Skeletal muscle cell (primary cell): ENCODE results near the gene ADARB2.

Experiments used
- DNase-seq: peaks from one replicate; pipeline ENCODE4 v3.0.0-alpha.2; 2010; ENCODE audit warnings: low read depth
- H3K4me3 ChIP-seq: 2 replicates; pipeline ENCODE4 v1.5.1; 2011; ENCODE audit warnings: low read depth, mild to moderate bottlenecking, control low read depth, low read length, moderate library complexity

ADARB2 gene

DNA sequence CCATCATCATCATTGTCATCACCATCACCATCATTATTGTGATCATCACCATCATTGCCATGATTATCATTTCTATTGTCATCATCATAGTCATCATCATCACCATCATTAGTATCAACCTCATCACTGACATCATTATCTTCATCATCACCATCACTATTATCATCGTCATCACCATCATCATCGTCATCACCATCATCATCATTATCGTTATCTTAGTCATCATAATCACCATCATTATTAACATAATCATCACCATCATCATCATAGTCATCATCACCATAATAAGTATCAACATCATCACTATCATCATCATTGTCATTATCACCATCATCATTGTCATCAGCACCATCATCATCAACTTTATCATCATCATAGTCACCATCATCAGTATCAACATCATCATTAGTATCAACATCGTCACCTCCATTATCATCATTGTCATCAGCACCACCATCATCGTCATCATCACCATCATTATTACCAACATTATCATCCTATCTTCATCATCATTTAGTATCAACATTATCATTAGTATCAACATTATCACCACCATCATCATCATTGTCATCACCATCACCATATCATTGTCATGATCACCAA is 241.3 kb downstream of the ADARB2 start:
- no peak overlapping the region for H3K4me3 ChIP-seq
- no peak for DNase-seq

DNA sequence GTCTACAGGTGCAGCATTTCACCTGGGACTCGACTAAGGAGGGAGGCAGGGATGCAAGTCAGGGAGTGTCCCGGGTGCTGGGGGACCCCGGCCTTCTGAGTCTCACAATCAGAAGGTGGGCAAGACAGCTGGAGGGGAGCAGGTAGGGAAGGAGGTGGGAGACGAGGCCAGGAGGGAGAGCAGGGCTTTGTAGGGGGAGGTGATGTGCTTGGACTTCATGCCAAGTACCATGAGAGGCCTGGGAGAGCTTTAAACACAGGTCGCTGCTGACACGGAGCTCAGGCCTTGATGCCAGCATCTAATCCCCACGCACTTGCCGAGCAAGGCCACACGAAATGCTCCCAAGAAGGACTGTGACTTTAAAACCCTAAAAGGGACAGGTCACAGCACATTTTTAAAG is 244.7 kb downstream of the ADARB2 start:
- no peak for DNase-seq
- H3K4me3 ChIP-seq: no peak overlapping the region

DNA sequence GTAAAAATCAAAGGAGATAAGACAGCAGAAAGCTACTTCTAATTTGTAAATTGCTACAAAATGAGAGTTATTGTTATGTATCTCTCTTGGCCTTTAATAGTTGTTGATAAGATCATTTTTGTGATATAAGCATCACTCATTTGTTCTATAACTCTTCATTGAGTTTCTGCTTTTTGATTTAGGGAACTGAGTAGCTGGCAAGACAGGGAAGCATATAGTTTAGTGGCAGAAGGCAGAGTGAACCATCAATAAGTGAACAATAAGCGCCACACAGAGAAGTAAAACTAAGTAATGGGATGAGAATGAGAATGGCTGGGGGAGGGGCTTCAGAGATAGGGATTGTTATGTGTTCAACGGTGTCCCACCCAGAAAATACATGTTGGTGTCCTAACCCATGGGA is 245.4 kb downstream of the ADARB2 start:
- no peak for DNase-seq
- H3K4me3 ChIP-seq: no peak overlapping the region

DNA sequence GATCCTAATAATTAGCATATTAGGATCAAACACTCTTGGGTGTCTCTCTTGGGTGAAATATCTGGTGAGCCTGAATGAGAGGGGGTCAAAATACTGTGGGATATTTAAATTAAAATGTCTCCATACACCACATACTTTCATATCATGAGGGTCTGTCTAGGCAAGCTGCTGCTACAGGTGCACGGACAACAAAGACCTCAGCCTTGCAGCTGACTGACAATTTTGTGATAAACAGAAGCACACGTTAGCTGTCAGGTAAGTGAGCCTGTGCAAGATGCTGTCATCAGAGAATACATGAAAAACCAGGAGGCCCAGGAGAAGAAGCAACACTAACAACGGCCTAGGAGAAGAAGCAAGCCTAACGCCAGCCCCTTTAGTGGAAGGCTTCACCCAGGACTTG is 247.5 kb downstream of the ADARB2 start:
- H3K4me3 ChIP-seq: no peak overlapping the region
- DNase-seq: no peak

DNA sequence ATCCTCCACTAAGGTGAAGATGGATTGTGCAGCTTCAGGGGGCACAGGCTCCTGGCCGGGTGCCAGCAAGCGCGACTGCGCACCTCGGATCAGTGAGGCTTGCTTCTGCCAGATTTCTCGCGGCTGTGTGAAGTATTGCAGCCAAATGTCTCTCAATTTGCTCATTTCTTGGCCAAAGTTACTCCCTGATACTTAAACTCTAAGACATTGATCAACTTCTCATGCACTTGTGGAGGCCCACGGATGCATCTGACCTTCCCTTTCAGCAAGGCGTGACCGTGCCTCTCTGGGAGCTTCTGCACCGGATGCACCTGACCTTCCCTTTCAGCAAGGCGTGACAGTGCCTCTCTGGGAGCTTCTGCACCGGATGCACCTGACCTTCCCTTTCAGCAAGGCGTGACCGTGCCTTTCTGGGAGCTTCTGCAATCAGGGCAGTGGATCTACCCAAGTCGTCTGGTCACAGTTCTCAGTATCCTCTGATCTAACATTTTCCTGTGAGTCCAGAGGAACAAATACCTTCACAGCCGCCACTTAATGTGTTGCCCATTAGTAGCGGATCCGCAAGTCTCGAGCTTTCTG is 248.3 kb downstream of the ADARB2 start:
- no peak for DNase-seq
- no peak overlapping the region for H3K4me3 ChIP-seq

DNA sequence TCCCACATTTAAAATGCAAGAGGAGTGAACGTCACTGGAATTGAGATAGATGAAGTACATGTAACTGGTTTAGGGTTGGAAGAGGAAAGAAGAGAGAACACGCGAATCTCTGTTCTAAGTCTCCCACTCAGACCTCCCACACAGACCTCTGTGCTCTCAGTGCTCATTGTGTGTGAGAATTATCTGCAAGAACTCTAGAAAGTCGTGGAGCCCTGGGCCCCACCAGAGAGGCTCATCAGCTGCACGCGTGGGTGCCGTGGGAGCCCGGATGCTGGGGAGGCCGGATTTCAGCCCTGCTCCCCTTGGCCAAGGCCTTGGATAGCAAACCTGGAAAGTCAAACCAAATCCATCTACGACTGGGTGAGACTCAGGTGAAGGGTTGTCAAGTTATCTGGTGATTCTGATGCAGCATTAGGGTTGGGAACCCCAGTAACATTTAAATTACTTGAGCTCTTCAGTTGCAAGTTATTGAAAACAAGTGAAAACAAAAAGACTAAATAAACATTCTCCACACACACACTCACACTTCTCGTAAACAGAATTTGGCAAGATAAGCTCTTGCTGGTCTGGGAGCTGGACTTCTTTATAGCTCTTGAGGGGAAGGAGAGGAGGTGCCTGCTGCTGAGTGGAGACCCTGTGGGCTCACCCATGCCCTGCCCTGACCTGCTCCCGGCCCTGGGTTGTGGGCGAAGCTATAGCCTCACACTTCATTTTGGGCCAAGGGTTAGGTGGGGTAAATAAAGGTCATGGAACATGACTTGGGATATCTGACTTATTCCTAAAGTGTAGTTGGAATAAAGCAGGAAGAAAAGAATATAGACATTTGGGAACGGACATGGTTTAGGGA is 250.3 kb downstream of the ADARB2 start:
- H3K4me3 ChIP-seq: no peak overlapping the region
- no peak for DNase-seq

DNA sequence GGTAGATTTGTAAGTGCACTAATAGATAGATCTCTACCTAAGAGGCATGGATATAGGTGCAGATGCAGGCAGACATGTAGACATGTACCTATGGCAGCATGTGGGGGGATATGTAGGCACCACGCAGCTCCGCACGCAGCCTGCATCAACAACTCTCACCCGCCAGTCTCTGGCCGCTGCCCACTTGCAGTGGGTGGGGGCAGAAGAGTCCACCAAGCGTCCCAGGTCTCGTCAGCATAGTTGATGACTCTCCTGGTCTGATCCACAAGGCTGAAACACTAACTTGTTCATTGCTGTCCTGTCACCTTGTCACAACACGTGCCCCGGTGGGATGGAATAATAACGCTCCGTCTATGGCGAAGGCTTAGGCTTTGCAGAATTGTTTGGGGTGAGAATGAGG is 252.0 kb downstream of the ADARB2 start:
- DNase-seq: no peak
- H3K4me3 ChIP-seq: no peak overlapping the region

DNA sequence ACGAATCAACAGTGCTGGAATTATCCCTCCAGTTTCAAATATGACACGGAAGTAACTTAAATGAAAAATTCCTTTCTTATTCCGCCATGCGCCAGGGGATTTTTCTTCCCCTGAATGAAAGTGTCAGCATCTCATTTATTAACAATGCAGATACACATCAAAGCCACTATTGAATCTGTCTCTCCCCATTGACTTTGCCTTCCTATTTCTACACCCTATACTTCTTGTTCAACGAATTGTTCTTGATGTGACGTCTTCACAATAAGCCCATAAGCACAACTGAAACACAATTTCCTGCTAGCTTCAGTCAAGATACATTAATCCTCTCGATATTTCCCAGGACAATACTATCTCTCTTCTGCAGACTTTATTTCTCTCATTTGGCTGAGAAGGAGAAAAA is 253.5 kb downstream of the ADARB2 start:
- H3K4me3 ChIP-seq: no peak overlapping the region
- DNase-seq: no peak

DNA sequence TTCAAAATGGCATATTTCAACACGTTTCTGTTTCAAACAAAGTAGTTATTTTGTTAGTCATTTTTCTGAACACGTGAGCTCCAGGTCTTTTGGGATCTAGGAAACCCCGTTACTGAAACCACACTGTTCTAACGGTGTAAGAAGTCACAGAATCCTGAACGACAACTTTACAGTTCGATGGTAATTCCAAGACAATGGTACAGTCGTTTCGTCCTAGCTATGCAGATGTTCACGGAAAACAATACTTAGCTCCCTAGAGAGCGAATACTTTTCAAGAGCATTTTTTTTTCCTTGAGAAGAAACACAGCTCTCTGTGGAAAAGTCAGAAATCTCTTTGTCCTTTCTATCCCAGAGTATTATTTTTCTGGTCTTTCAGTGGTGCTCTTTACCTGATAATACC is 254.1 kb downstream of the ADARB2 start:
- H3K4me3 ChIP-seq: no peak overlapping the region
- no peak for DNase-seq

DNA sequence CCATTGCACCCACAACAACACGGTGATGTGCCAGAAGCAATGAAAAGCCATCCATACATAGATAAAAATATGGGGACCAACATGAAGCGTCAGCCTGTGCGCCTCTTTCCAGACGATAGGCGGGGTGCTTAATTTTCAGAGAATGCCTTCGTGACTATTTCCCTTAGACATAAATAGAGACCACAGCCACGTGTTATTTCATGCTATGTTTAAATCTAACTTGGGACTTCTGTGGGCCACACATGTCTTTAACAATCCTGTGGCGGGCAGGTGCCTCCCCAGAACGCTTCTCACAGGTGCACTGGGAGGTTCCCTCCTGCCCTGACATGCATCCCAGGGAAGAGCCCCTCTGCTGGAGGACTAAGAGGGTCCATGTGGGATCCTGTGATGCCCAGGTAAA is 259.7 kb downstream of the ADARB2 start:
- H3K4me3 ChIP-seq: no peak overlapping the region
- DNase-seq: no peak

DNA sequence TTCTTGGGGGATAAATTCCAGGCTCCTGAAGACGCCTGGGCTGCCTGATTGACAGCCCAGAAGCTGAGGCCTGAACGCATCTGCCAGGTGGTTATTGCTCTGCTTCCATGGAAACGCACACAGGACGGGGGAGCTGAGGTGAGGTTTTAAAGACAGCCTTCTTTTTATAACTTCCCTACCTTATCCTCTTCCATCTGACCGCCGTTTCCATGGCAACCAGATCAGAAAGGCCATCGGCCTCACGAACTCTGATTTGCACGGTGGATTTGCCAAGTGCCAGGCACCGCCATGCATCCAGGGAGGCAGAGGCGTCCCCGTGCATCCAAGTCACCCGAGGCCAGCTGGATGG is 260.9 kb downstream of the ADARB2 start:
- H3K4me3 ChIP-seq: no peak overlapping the region
- no peak for DNase-seq

DNA sequence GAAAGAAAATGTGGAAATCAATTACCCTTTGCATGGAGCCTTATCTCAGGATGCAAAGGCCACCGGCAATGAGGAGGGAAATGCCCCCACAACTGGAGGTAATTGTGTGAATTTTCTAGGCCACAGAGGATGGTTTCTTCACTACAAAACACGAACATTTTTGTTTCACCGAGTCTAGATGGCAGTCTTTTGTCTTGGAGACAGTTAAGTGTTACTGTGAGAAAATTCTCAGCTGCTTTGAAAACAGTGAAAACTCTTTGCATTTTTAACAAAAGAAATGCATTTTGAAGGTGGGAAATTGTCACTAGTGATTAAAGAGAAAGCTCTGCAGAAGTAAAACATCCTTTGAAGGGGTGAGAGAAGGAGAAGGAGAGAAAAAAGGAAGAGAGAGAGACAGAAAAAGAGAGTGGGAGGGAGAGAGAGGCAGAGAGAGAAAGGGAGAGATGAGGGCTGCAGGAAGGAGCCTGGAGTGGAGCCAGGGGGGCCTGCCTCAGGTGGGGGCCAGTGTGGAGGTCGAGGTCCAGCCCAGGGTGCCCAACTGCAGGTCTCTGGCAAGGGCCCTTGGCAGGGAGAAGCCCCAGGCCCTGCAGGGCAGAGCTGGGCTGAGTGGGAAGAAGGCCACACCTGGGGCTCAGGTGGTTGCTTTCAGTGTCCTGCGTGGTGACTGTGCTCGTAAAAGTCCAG is 261.4 kb downstream of the ADARB2 start:
- H3K4me3 ChIP-seq: no peak overlapping the region
- DNase-seq: no peak

DNA sequence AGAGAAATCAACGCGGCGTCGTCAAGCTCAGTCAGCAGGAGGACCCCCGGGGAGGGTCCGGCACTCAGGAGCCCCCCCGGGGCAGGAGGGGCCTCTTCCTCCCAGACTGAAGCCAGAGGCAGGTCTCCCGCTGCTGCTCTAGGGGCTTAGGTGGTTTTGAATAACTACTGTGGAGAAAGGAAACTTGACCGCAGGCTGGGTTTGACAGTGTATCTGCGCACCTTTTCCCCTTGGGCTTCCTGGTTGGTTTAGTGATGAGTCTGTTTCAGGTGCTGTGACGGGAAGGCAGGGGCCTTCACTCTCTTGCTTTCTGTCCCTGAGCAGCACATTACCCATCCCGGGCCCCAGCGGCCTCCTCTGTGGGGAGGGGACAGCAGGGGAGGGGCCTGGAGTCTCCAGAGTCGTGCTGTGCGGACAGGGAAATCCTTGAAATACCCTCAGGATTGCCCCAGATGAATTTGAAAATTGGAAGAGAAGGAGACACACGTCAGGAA is 262.2 kb downstream of the ADARB2 start:
- DNase-seq: no peak
- no peak overlapping the region for H3K4me3 ChIP-seq

DNA sequence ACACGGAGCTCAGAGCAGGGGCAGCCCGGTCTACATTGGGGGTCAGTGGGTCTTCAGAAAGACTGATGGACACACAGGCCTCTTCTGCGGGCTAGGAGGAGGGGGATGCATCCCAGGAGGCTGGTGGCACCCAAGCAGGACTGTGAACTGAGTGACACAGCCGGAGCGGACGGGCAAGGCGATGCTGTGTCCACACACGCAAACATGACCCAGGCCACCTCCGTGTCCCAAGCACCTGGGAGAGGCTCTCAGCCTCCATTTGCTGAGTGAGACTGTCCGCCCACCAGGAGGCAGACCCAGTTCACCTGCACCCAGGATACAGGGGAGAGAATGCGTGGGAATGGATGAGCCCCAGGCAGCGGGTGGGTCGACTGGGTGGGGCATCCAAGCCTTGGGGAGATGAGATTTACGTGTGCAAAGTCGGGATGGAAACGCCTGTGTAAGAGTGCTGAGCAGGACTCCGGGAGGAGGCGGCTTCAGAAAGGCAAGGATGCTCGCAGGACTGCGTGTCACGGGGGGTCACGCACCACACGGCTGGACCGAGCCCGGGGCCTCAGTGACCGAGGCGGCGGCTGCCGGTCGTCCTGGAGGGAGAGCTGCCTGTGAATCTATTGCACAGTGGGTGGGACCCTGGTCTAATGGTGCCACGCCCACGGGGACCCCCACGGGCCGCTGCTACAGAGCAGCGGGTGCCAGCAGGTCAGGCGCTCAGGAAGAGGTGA is 262.8 kb downstream of the ADARB2 start:
- DNase-seq: no peak
- no peak overlapping the region for H3K4me3 ChIP-seq

DNA sequence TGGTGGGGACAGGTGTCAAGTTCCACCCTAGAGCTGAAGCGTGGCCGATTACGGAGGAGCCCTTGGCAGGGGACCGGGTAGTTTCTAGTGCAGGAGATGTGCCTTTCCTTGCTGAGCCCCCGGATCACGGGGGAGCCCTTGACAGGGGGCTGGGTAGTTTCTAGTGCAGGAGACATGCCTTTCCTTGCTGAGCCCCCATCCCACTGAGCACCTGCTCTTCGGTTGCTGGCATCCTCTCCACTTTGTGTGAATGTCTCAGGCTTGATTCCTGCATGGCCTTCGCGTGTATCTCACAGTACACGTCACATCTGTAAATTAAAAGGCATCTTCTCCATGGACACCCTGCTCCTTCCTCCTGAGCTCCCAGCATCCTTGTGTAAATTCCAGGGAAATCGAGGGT is 263.5 kb downstream of the ADARB2 start:
- no peak for DNase-seq
- H3K4me3 ChIP-seq: no peak overlapping the region

DNA sequence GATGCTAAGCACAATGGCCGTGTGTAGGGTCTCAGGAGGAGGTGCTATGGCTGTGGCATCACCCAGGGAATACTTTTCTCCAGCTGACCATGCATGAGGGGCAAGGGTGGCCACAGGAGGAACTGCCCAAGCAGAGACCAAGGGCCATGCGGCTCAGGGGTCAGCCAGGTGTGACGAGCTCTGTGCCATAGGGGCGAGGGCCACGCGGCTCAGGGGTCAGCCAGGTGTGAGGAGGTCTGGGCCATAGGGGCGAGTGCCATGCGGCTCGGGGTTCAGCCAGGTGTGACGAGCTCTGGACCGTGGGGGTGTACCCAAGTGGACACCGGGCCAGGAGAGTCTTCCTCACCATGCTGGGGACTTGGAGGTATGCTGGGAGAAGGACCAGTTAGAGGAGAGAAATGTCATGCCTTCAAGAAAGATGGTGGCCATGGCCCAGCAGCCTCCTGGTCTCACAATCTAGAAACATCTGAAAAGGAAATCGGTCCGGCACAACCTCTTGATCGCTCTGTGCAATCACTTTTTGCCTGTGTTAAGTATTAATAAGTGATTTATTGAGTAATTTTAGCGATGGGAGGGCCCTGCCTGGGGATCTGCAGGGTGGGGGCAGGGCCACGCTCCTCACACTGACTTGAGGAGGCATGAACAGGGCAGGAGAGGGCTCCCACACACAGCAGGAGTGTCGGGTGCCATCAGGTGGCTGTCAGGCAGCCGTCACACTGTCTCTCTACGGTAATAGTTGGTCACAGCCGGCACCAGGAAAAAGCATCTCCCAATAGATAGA is 265.0 kb downstream of the ADARB2 start:
- no peak for DNase-seq
- H3K4me3 ChIP-seq: no peak overlapping the region

DNA sequence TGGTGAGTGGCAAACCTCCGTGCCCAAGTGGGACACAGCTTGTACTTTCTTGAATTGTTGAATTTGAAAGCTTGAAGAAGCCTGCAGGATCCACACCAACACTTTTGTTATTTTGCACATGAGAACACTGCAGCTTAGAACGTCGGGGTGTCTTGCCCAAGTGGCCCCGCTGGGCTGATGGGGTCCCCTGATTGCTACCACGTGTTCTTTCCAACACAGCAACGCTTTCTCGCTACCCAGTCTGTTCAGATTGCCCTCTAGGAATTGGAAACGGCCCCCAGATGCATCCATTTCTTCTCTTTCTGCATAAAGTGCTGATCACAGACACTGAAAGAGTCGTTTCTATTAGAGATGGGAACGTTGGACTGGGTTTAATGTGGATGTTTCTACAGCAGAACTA is 268.5 kb downstream of the ADARB2 start:
- H3K4me3 ChIP-seq: no peak overlapping the region
- no peak for DNase-seq

DNA sequence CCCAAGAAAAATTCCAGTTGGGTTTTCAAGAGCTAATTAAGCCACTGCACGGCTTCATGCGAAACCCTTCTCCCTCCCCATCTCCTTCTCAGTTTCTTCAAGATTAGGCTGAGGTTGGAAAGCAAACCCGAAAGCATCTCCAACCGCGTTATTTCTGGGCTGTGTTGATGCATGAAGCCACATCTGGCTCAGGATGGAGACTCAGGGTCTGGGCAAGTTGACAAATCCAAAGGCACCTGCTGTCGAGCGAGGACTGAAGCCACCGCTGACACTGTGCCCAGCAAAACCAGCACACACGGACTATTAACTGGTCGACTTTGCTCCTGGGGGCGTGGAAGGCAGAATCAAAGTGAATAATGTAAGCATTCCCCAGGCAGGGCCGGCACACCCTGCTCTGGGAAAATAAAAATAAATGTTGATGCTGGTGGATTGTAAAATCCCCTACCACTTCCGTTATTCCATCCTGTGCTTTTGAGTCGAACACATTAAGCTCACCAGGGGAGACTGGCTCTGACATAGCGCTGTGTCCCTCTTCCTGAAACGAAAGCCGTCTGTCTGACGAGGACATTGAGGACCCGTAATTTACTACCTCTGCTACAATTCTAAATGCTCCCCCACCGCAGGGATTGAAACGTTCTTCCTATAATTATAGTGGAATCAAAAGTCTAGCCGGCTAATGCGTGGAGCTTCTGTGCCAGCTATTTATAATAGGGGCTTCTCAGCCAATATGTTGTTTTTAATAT is 269.8 kb downstream of the ADARB2 start:
- H3K4me3 ChIP-seq: no peak overlapping the region
- DNase-seq: no peak
